IPS-20b (cell line): Measurements from ENCODE around the gene SPATA21.

Experiments
- H3K27ac ChIP-seq: one replicate; pipeline ENCODE4 v1.5.1; 2013; ENCODE audit warnings: low read length
- H3K27me3 ChIP-seq: 2 replicates; pipeline ENCODE4 v1.6.1; 2013; ENCODE audit warnings: mild to moderate bottlenecking, low read length, inconsistent platforms; ENCODE audit not compliant: insufficient read depth
- H3K36me3 ChIP-seq: 2 replicates; pipeline ENCODE4 v1.6.1; 2013; ENCODE audit warnings: low read depth, mild to moderate bottlenecking, inconsistent platforms, low read length, moderate library complexity; ENCODE audit not compliant: insufficient read depth
- H3K4me1 ChIP-seq: 2 replicates; pipeline ENCODE4 v1.6.1; 2013; ENCODE audit warnings: mild to moderate bottlenecking, control low read depth, inconsistent platforms, low read length, moderate library complexity; ENCODE audit not compliant: insufficient read depth
- H3K4me3 ChIP-seq: 2 replicates; pipeline ENCODE4 v1.5.1; 2013; ENCODE audit warnings: mild to moderate bottlenecking, low read length, inconsistent platforms
- H3K9ac ChIP-seq: 2 replicates; pipeline ENCODE4 v1.6.1; 2013; ENCODE audit warnings: low read depth, mild to moderate bottlenecking, inconsistent platforms, low read length, moderate library complexity
- H3K9me3 ChIP-seq: 2 replicates; pipeline ENCODE4 v1.6.1; 2013; ENCODE audit warnings: mild to moderate bottlenecking, low read depth, low read length, inconsistent platforms; ENCODE audit not compliant: insufficient read depth

SPATA21 gene

GRCh38 chr1:16449065-16449464 lies 11.8 kb upstream of the SPATA21 start:
- no peak overlapping the region for H3K27ac ChIP-seq
- H3K27me3 ChIP-seq, result no peaks in the 10 kb centered on the region
- H3K9me3 ChIP-seq, result no peaks in the 10 kb centered on the region
- no peaks in the 10 kb centered on the region for H3K4me1 ChIP-seq
- peaks cover 76% of the 10 kb centered on the region for H3K36me3 ChIP-seq
- no peak overlapping the region for H3K4me3 ChIP-seq
- H3K9ac ChIP-seq, result no peak overlapping the region

GRCh38 chr1:16447641-16448040 lies 10.4 kb upstream of the SPATA21 start:
- Histone ChIP-seq H3K4me3 (no peak overlapping the region), H3K4me1 (no peaks in the 10 kb centered on the region), H3K27ac (no peak overlapping the region), H3K36me3 (peaks cover 85% of the 10 kb centered on the region), H3K9ac (no peak overlapping the region), H3K9me3 (no peaks in the 10 kb centered on the region), H3K27me3 (no peaks in the 10 kb centered on the region)

- Histone ChIP-seq H3K4me1 (no peaks in the 10 kb centered on the region), H3K27me3 (no peaks in the 10 kb centered on the region), H3K27ac (no peak overlapping the region), H3K36me3 (peaks cover 71% of the 10 kb centered on the region), H3K9ac (no peak overlapping the region), H3K9me3 (no peaks in the 10 kb centered on the region), H3K4me3 (no peak overlapping the region)
Measured at GRCh38 chr1:16446116-16446515, 8.9 kb upstream of the SPATA21 start.

GRCh38 chr1:16445052-16445451 lies 7.8 kb upstream of the SPATA21 start:
- Histone ChIP-seq H3K4me1 (no peaks in the 10 kb centered on the region), H3K27ac (no peak overlapping the region)

GRCh38 chr1:16443975-16444770 lies 6.9 kb upstream of the SPATA21 start:
- Histone ChIP-seq H3K4me3 (no peak overlapping the region), H3K27ac (no peak overlapping the region), H3K9me3 (no peaks in the 10 kb centered on the region), H3K4me1 (no peaks in the 10 kb centered on the region), H3K9ac (no peak overlapping the region), H3K27me3 (no peaks in the 10 kb centered on the region), H3K36me3 (peaks cover 53% of the 10 kb centered on the region)

More at GRCh38 chr1:16445052-16445451, 7.8 kb upstream of the SPATA21 start:
- Histone ChIP-seq H3K4me3 (no peak overlapping the region), H3K36me3 (peaks cover 62% of the 10 kb centered on the region), H3K9ac (no peak overlapping the region), H3K27me3 (no peaks in the 10 kb centered on the region), H3K9me3 (no peaks in the 10 kb centered on the region)

GRCh38 chr1:16442941-16443340 lies 5.7 kb upstream of the SPATA21 start:
- Histone ChIP-seq H3K4me1 (no peaks in the 10 kb centered on the region), H3K27me3 (no peaks in the 10 kb centered on the region), H3K4me3 (no peak overlapping the region), H3K27ac (no peak overlapping the region), H3K9ac (no peak overlapping the region), H3K36me3 (peaks cover 41% of the 10 kb centered on the region), H3K9me3 (no peaks in the 10 kb centered on the region)

- Histone ChIP-seq H3K9me3 (no peaks in the 10 kb centered on the region), H3K27ac (no peak overlapping the region), H3K36me3 (peaks cover 34% of the 10 kb centered on the region), H3K9ac (no peak overlapping the region), H3K27me3 (no peaks in the 10 kb centered on the region), H3K4me3 (no peak overlapping the region), H3K4me1 (no peaks in the 10 kb centered on the region)
Measured at GRCh38 chr1:16442265-16442664, 5.0 kb upstream of the SPATA21 start.

GRCh38 chr1:16441282-16441665 lies 4.0 kb upstream of the SPATA21 start:
- Histone ChIP-seq H3K36me3 (peaks cover 27% of the 10 kb centered on the region), H3K9ac (peak overlapping the region; percentile 90), H3K27ac (no peak overlapping the region), H3K27me3 (no peaks in the 10 kb centered on the region), H3K4me1 (no peaks in the 10 kb centered on the region), H3K9me3 (no peaks in the 10 kb centered on the region), H3K4me3 (peak overlapping the region; percentile 99)

GRCh38 chr1:16440470-16441281 lies 3.5 kb upstream of the SPATA21 start, which contains the start of gene NECAP2:
TSS of gene NECAP2 (plus strand) at chr1:16440724. CDS start at chr1:16440762, 38 bp downstream.
- Histone ChIP-seq H3K9ac (peak within 1 kb of the TSS; percentile 90), H3K27me3 (no peaks in the 10 kb centered on the region), H3K27ac (no peak within 1 kb of the TSS), H3K36me3 (peaks cover 22% of the 10 kb centered on the region), H3K4me1 (no peaks in the 10 kb centered on the region), H3K4me3 (peak within 1 kb of the TSS; percentile 99), H3K9me3 (no peaks in the 10 kb centered on the region)

- peak overlapping the region; percentile 62; the same call in 1 of the 2 replicates for H3K9ac ChIP-seq
- peak overlapping the region; percentile 99 for H3K4me3 ChIP-seq
- no peaks in the 10 kb centered on the region for H3K4me1 ChIP-seq
Measured at GRCh38 chr1:16440131-16440469, 2.9 kb upstream of the SPATA21 start.

GRCh38 chr1:16438924-16439323 lies 1.7 kb upstream of the SPATA21 start:
- Histone ChIP-seq H3K9ac (no peak overlapping the region), H3K4me1 (no peaks in the 10 kb centered on the region), H3K36me3 (peaks cover 8% of the 10 kb centered on the region), H3K9me3 (no peaks in the 10 kb centered on the region), H3K27me3 (no peaks in the 10 kb centered on the region), H3K27ac (no peak overlapping the region), H3K4me3 (no peak overlapping the region)

More at GRCh38 chr1:16440131-16440469, 2.9 kb upstream of the SPATA21 start:
- Histone ChIP-seq H3K36me3 (peaks cover 17% of the 10 kb centered on the region), H3K9me3 (no peaks in the 10 kb centered on the region), H3K27me3 (no peaks in the 10 kb centered on the region), H3K27ac (no peak overlapping the region)

- Histone ChIP-seq H3K9me3 (no peaks in the 10 kb centered on the region), H3K36me3 (peaks cover 4% of the 10 kb centered on the region; the same call in 1 of the 2 replicates), H3K27ac (no peak overlapping the region), H3K4me1 (no peaks in the 10 kb centered on the region), H3K9ac (no peak overlapping the region), H3K27me3 (no peaks in the 10 kb centered on the region), H3K4me3 (no peak overlapping the region)
Measured at GRCh38 chr1:16438516-16438915, 1.3 kb upstream of the SPATA21 start.
